Superior temporal gyrus (tissue), 1 donor: ENCODE measurements around the gene TFF1.
"Not testable (repeated sequence)": the region's sequence is repeated elsewhere in the genome, so short reads cannot be mapped to it uniquely, and the experiment has no call there.

Experiments used
- DNase-seq: peaks from one replicate; pipeline ENCODE4 v3.0.0-alpha.2; 2016; ENCODE audit errors: extremely low spot score

The TFF1 gene

GRCh38 chr21:42366292-42367010, at the start of gene TFF1:
TSS of gene TFF1 (minus strand) at chr21:42366535. CDS start at chr21:42366495, 40 bp downstream.
- no peak for DNase-seq

- peak; percentile 36 for DNase-seq
Measured at GRCh38 chr21:42414928-42415769, 48.8 kb upstream of the TFF1 start.

GRCh38 chr21:42414553-42414927, 48.2 kb upstream of the TFF1 start:
- DNase-seq: no peak

GRCh38 chr21:42414066-42414465, 47.7 kb upstream of the TFF1 start:
- no peak for DNase-seq

GRCh38 chr21:42413500-42413899, 47.2 kb upstream of the TFF1 start:
- DNase-seq: no peak

GRCh38 chr21:42413093-42413492, 46.8 kb upstream of the TFF1 start:
- DNase-seq: no peak

GRCh38 chr21:42412636-42412933, 46.2 kb upstream of the TFF1 start:
- no peak for DNase-seq

GRCh38 chr21:42411891-42412635, 45.7 kb upstream of the TFF1 start:
- no peak for DNase-seq

- DNase-seq: no peak
Measured at GRCh38 chr21:42411197-42411869, 45.0 kb upstream of the TFF1 start.

GRCh38 chr21:42409366-42409765, 43.0 kb upstream of the TFF1 start:
- no peak for DNase-seq

GRCh38 chr21:42408718-42409117, 42.4 kb upstream of the TFF1 start:
- not testable (repeated sequence) for DNase-seq

GRCh38 chr21:42407476-42407875, 41.1 kb upstream of the TFF1 start:
- no peak for DNase-seq

GRCh38 chr21:42406866-42407265, 40.5 kb upstream of the TFF1 start:
- no peak for DNase-seq

GRCh38 chr21:42406201-42406621, 39.9 kb upstream of the TFF1 start:
- no peak for DNase-seq

GRCh38 chr21:42405064-42406013, 39.0 kb upstream of the TFF1 start:
- no peak for DNase-seq

GRCh38 chr21:42404539-42404938, 38.2 kb upstream of the TFF1 start:
- no peak for DNase-seq

GRCh38 chr21:42403611-42404231, 37.4 kb upstream of the TFF1 start, which contains the start of gene UBASH3A:
TSS of gene UBASH3A (plus strand) at chr21:42403902. CDS start at chr21:42403946, 44 bp downstream.
- DNase-seq: no peak

GRCh38 chr21:42401820-42402251, 35.5 kb upstream of the TFF1 start:
- no peak for DNase-seq

- DNase-seq: no peak
Measured at GRCh38 chr21:42401154-42401553, 34.8 kb upstream of the TFF1 start.

GRCh38 chr21:42400525-42400924, 34.2 kb upstream of the TFF1 start:
- peak; percentile 19 for DNase-seq
